ENCODE results near the gene LRP8. TPM values are rescaled to one million over a fixed set of nuclear protein-coding genes. Genes with fewer than 3 reads are reported as not detected.

Gene LRP8
- total RNA-seq, 2 donors from 2014 or later: 36.0 to 68.1 TPM

GRCh38 chr1:53275566-53275965 is 52.3 kb downstream of the LRP8 start:
- H3K36me3 Mint-ChIP-seq (ENCODE audit: low read depth): peaks cover 72% of the 10 kb centered on the region
- no peak overlapping the region for H3K4me3 Mint-ChIP-seq
- no peaks in the 10 kb centered on the region for H3K4me1 Mint-ChIP-seq
- no peaks in the 10 kb centered on the region for H3K9me3 Mint-ChIP-seq
- H3K27me3 Mint-ChIP-seq: no peaks in the 10 kb centered on the region
- no peak overlapping the region for H3K27ac Mint-ChIP-seq
- no peak for ATAC-seq (replicated peaks)

- ATAC-seq (replicated peaks): no peak
- Mint-ChIP-seq H3K27ac (no peak overlapping the region), H3K36me3 (ENCODE audit: low read depth) (peaks cover 70% of the 10 kb centered on the region)
Observed at GRCh38 chr1:53274541-53275185, 53.2 kb downstream of the LRP8 start.

GRCh38 chr1:53274026-53274425 is 53.8 kb downstream of the LRP8 start:
- peaks cover 74% of the 10 kb centered on the region for H3K36me3 Mint-ChIP-seq (ENCODE audit: low read depth)
- no peak overlapping the region for H3K4me3 Mint-ChIP-seq
- H3K27me3 Mint-ChIP-seq: no peaks in the 10 kb centered on the region
- no peaks in the 10 kb centered on the region for H3K9me3 Mint-ChIP-seq
- ATAC-seq (replicated peaks): no peak
- no peaks in the 10 kb centered on the region for H3K4me1 Mint-ChIP-seq
- no peak overlapping the region for H3K27ac Mint-ChIP-seq

More at GRCh38 chr1:53274541-53275185, 53.2 kb downstream of the LRP8 start:
- Mint-ChIP-seq H3K9me3 (no peaks in the 10 kb centered on the region), H3K4me1 (no peaks in the 10 kb centered on the region), H3K4me3 (no peak overlapping the region), H3K27me3 (no peaks in the 10 kb centered on the region)

- no peaks in the 10 kb centered on the region for H3K27me3 Mint-ChIP-seq
- ATAC-seq (replicated peaks): no peak
- H3K9me3 Mint-ChIP-seq: no peaks in the 10 kb centered on the region
- H3K27ac Mint-ChIP-seq: no peak overlapping the region
- peaks cover 74% of the 10 kb centered on the region for H3K36me3 Mint-ChIP-seq (ENCODE audit: low read depth)
- H3K4me3 Mint-ChIP-seq: no peak overlapping the region
- no peaks in the 10 kb centered on the region for H3K4me1 Mint-ChIP-seq
Observed at GRCh38 chr1:53273526-53273925, 54.3 kb downstream of the LRP8 start.

- H3K4me1 Mint-ChIP-seq: no peaks in the 10 kb centered on the region
- no peaks in the 10 kb centered on the region for H3K9me3 Mint-ChIP-seq
- H3K27ac Mint-ChIP-seq: peak overlapping the region; percentile 61
- H3K4me3 Mint-ChIP-seq: no peak overlapping the region
- ATAC-seq (replicated peaks): no peak
- H3K36me3 Mint-ChIP-seq (ENCODE audit: low read depth): peaks cover 73% of the 10 kb centered on the region
- H3K27me3 Mint-ChIP-seq: no peaks in the 10 kb centered on the region
Observed at GRCh38 chr1:53272349-53272748, 55.5 kb downstream of the LRP8 start.

GRCh38 chr1:53271446-53272090 is 56.3 kb downstream of the LRP8 start:
- Mint-ChIP-seq H3K27ac (no peak overlapping the region), H3K27me3 (no peaks in the 10 kb centered on the region), H3K4me3 (no peak overlapping the region), H3K36me3 (ENCODE audit: low read depth) (peaks cover 79% of the 10 kb centered on the region), H3K9me3 (no peaks in the 10 kb centered on the region), H3K4me1 (no peaks in the 10 kb centered on the region)
- ATAC-seq (replicated peaks): no peak

GRCh38 chr1:53270873-53271272 is 57.0 kb downstream of the LRP8 start:
- no peak overlapping the region for H3K27ac Mint-ChIP-seq
- H3K27me3 Mint-ChIP-seq: no peaks in the 10 kb centered on the region
- peaks cover 80% of the 10 kb centered on the region for H3K36me3 Mint-ChIP-seq (ENCODE audit: low read depth)
- H3K4me1 Mint-ChIP-seq: no peaks in the 10 kb centered on the region
- no peak overlapping the region for H3K4me3 Mint-ChIP-seq
- ATAC-seq (replicated peaks): no peak
- H3K9me3 Mint-ChIP-seq: no peaks in the 10 kb centered on the region

GRCh38 chr1:53270107-53270506 is 57.8 kb downstream of the LRP8 start:
- Mint-ChIP-seq H3K4me1 (no peaks in the 10 kb centered on the region), H3K27me3 (no peaks in the 10 kb centered on the region), H3K4me3 (no peak overlapping the region), H3K9me3 (no peaks in the 10 kb centered on the region), H3K27ac (no peak overlapping the region), H3K36me3 (ENCODE audit: low read depth) (peaks cover 81% of the 10 kb centered on the region)
- ATAC-seq (replicated peaks): peak; percentile 37

GRCh38 chr1:53267761-53268160 is 60.1 kb downstream of the LRP8 start:
- H3K4me3 Mint-ChIP-seq: no peak overlapping the region
- no peaks in the 10 kb centered on the region for H3K9me3 Mint-ChIP-seq
- no peaks in the 10 kb centered on the region for H3K4me1 Mint-ChIP-seq
- peaks cover 85% of the 10 kb centered on the region for H3K36me3 Mint-ChIP-seq (ENCODE audit: low read depth)
- H3K27me3 Mint-ChIP-seq: no peaks in the 10 kb centered on the region
- ATAC-seq (replicated peaks): no peak
- no peak overlapping the region for H3K27ac Mint-ChIP-seq

- H3K27ac Mint-ChIP-seq: no peak overlapping the region
- H3K9me3 Mint-ChIP-seq: no peaks in the 10 kb centered on the region
- peaks cover 90% of the 10 kb centered on the region for H3K36me3 Mint-ChIP-seq (ENCODE audit: low read depth)
- ATAC-seq (replicated peaks): no peak
- H3K4me3 Mint-ChIP-seq: no peak overlapping the region
- no peaks in the 10 kb centered on the region for H3K27me3 Mint-ChIP-seq
- H3K4me1 Mint-ChIP-seq: no peaks in the 10 kb centered on the region
Observed at GRCh38 chr1:53266038-53266437, 61.8 kb downstream of the LRP8 start.

GRCh38 chr1:53265581-53265980 is 62.3 kb downstream of the LRP8 start:
- H3K36me3 Mint-ChIP-seq (ENCODE audit: low read depth): peaks cover 94% of the 10 kb centered on the region
- H3K27ac Mint-ChIP-seq: no peak overlapping the region
- no peak overlapping the region for H3K4me3 Mint-ChIP-seq
- ATAC-seq (replicated peaks): no peak
- no peaks in the 10 kb centered on the region for H3K9me3 Mint-ChIP-seq
- H3K4me1 Mint-ChIP-seq: no peaks in the 10 kb centered on the region
- no peaks in the 10 kb centered on the region for H3K27me3 Mint-ChIP-seq

- H3K27ac Mint-ChIP-seq: no peak overlapping the region
- no peak overlapping the region for H3K4me3 Mint-ChIP-seq
- H3K36me3 Mint-ChIP-seq (ENCODE audit: low read depth): peaks cover 99% of the 10 kb centered on the region
- no peak for ATAC-seq (replicated peaks)
- H3K9me3 Mint-ChIP-seq: no peaks in the 10 kb centered on the region
- H3K27me3 Mint-ChIP-seq: no peaks in the 10 kb centered on the region
- no peaks in the 10 kb centered on the region for H3K4me1 Mint-ChIP-seq
Observed at GRCh38 chr1:53264048-53264447, 63.8 kb downstream of the LRP8 start.

GRCh38 chr1:53262000-53262399 is 65.9 kb downstream of the LRP8 start:
- no peak overlapping the region for H3K4me3 Mint-ChIP-seq
- no peak overlapping the region for H3K27ac Mint-ChIP-seq
- ATAC-seq (replicated peaks): no peak
- H3K9me3 Mint-ChIP-seq: no peaks in the 10 kb centered on the region
- no peaks in the 10 kb centered on the region for H3K27me3 Mint-ChIP-seq
- H3K36me3 Mint-ChIP-seq (ENCODE audit: low read depth): peaks cover 100% of the 10 kb centered on the region
- H3K4me1 Mint-ChIP-seq: no peaks in the 10 kb centered on the region

GRCh38 chr1:53260631-53261247 is 67.1 kb downstream of the LRP8 start:
- Mint-ChIP-seq H3K36me3 (ENCODE audit: low read depth) (peaks cover 99% of the 10 kb centered on the region), H3K27ac (no peak overlapping the region), H3K4me1 (no peaks in the 10 kb centered on the region), H3K4me3 (no peak overlapping the region), H3K9me3 (no peaks in the 10 kb centered on the region), H3K27me3 (no peaks in the 10 kb centered on the region)
- no peak for ATAC-seq (replicated peaks)

- no peaks in the 10 kb centered on the region for H3K9me3 Mint-ChIP-seq
- peaks cover 97% of the 10 kb centered on the region for H3K36me3 Mint-ChIP-seq (ENCODE audit: low read depth)
- H3K4me1 Mint-ChIP-seq: no peaks in the 10 kb centered on the region
- ATAC-seq (replicated peaks): no peak
- H3K4me3 Mint-ChIP-seq: no peak overlapping the region
- H3K27ac Mint-ChIP-seq: no peak overlapping the region
- no peaks in the 10 kb centered on the region for H3K27me3 Mint-ChIP-seq
Observed at GRCh38 chr1:53259932-53260331, 67.9 kb downstream of the LRP8 start.

Data from activated T-helper 17 cell treated with anti-CD3 and anti-CD28 coated beads, Interleukin-2, amount 50 U/mL, for 72 hours (primary cell).